ENCODE measurements around the gene FANCF.
"Not testable (repeated sequence)": the region's sequence is repeated elsewhere in the genome, so short reads cannot be mapped to it uniquely, and the experiment has no call there.

FANCF gene, protein sequence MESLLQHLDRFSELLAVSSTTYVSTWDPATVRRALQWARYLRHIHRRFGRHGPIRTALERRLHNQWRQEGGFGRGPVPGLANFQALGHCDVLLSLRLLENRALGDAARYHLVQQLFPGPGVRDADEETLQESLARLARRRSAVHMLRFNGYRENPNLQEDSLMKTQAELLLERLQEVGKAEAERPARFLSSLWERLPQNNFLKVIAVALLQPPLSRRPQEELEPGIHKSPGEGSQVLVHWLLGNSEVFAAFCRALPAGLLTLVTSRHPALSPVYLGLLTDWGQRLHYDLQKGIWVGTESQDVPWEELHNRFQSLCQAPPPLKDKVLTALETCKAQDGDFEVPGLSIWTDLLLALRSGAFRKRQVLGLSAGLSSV

DNA sequence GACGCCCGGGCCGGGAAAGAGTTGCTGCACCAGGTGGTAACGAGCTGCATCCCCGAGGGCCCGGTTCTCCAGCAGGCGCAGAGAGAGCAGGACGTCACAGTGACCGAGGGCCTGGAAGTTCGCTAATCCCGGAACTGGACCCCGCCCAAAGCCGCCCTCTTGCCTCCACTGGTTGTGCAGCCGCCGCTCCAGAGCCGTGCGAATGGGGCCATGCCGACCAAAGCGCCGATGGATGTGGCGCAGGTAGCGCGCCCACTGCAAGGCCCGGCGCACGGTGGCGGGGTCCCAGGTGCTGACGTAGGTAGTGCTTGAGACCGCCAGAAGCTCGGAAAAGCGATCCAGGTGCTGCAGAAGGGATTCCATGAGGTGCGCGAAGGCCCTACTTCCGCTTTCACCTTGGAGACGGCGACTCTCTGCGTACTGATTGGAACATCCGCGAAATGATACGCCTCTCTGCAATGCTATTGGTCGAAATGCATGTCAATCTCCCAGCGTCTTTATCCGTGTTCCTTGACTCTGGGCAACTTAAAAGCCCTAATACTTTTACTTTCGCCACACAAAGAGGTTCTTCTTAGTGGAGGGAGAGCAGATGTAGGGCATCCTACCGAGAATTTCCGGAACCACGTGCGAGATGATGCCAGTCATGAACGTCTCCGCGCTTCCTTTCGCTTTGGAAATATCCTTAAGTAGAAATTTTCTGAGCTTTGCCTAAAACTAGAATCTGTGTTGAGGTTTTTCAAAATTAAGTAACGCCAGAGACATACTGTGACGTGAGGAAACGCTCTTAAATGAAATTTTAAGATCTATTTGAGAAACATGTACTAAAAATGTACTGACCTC is at the start of gene FANCF:
FANCF (minus strand) TSS at position 376 of the 840 bp plus-strand sequence; CDS start at position 363, 13 bp downstream.
- peak; percentile 96 for DNase-seq

DNA sequence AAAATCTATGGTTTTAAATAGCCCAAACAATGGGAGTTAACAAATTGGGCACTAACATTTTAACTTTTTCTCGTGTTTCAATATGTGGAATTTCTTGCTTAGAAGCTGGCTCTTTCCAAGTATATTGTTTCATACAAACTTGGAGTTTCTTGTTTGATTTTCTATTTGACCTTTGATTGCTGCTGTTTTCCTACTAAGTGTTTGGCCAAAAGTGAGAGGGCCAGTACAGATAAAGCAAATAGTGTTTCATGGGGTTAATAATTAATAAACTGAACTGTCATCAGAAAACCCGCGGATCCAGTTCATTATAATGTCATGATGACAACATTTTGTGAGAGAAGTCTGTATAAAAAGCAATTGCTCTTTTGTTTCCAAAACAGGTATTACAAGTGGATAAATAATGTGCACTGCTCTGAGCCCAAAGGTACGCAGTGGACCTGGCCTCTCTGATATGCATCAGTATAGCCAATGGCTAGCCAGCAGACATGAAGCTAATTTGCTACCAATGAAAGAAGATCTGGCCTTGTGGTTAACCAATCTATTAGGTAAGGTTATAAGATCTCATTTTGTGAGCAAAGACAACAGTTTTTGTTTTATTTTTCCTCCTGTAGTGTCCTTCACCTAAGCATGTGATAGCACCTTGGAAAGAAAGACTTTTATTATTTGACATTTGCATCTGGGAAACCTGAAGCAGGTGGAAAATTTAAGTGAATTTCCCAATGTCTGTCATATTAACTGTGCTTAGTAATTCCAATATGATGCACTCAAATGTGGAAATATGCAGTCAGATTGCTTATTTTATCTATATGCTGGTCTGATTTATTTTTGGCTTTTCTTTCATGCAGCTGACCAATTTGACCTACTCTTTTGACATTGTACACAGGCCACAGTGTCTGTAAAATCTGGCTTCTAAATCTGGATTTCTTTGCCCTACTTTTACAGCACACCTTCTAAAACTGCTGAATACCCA is 49.1 kb upstream of the FANCF start:
- DNase-seq: no peak

DNA sequence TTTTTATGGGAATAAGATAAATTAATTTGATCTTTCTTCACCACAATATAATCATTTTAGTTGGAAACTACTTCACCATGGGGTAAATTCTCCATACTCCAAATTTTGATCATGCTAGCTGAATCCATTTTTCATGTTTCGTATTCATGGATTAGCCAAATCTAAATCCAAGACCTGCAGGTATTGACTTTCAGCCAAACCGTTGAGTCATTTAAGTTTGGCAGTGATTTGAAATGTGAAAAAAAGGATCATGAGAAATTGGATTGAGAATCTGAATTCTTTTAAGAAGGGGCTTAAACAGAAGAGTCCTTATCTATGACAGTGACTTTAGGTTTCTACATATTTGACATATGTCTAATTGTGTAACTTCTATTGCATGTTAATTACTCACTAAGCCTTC is 46.1 kb upstream of the FANCF start:
- DNase-seq: no peak

DNA sequence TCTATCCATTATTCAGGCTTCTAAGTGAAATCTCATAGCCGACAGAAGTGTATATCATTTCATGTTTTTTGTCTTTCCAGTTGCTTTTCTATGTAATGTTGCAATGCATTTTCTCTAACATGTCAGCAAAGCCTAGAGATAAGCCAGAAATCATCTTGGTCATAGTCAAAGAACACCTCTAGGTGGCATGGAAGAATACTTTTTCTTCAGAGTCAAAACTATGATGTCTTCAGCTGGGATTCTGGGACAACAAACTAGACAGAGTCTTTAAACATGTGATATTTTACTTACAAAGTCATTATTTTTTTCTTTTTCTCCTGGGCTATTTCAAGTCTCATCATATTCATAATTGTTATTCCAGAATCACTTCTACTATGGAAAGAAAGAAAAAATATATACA is 45.2 kb upstream of the FANCF start:
- DNase-seq: no peak

DNA sequence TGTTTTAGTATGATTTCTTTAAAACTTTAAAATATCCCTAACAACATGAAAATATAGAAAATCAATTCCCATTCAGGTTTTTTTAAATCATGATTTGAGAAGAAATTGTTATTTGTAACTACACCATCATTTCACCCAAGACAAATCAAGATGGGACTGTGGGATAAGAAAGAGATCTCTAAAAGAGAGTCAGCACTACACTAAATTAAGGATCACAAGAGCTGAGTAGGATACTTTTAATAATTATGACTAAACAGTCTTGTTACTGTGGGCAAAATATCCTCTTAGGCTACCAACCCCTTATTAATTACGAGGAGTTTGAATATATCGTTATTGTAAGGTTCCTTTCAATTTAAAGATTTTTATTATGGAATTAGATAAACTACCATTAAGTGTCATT is 43.7 kb upstream of the FANCF start:
- no peak for DNase-seq

DNA sequence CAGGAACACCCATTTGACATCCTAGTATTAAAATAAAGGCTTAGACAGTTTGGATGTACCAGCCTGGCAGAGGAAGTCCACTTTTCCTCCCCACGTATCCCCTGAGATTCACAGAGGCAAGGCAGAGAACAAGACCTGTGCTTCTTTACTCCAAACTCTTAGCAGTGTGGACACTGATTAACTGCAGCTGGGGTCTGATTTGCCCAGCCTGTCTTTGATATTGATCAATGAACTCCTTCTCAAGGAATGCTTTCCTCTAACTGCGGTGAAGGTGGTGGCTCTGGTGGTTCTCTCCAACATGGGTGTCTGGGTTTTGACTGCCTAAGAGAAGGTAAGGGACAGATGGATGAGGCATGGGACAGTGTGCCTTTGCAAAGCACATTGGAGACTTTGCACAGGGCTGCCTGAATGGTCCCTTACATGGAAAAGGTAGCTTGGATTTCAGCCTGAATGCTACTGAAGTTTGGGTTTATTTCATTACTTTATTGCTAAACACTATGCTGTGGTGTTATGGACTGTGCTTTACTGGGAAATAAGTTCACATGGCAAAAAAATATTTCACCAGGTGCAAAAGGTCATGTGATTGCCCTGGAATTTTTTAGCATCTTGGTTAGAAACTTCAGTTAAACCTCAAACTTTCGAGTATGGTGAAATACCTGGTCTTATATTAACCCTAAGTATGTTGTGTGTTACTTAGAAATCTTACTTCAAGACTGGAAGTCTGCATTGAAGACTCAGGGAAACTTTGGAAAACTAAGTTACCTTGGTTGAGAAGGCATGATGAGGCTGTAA is 42.6 kb upstream of the FANCF start:
- no peak for DNase-seq

DNA sequence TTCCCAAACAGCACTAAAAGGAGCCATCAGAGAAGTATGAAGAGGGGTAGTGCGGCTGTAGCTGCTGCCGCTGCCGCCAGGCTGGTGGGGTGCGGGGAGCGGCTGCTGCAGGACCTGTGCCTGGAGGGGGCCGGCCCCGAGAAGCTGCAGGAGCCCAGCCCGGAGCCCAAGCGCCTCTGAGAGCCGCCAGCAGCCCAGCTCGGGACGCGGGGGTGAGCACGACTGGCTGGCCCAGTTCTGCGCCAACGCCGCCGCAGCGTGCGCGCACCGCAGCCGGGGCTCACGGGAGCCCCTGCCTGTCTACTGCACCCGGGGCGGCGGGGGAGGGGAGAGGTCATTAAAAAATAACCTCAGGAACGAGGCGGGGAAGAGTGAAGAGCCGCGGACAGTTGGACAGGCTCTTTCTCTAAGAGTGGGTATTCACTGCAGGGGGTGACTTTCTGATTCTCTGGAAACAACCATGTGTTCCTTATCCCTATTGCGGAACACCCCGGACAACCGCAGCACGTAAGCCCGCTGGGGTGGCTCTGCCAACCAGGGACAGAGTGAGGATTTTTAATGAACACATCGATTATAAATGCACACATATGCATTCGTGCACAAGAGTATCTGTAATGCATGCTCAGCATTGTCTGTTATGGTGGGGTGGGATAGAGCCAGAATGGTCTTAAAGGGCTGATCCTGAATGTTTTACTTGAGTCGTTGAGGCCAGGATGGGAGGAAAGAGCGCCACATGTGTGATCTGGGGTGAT is 41.2 kb upstream of the FANCF start:
- no peak for DNase-seq

DNA sequence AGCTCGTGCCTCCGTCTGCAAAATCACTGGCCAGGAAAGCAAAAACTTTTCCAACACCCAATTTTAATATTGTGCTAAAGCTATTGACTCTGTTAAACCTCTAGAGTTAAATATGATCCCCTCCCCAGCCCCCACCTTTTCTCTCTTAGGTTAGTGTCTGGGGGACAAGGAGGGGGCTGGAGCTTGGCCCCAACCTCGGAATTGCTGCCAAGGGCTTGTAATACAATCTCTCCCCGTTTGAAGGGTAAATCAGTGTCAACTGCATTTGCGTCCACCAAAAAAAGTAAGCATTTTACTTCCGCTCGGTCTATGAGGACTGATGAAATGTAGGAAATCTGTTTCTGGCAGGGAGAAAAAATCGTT is 40.7 kb upstream of the FANCF start, which contains the start of gene GAS2:
GAS2 (plus strand) TSS at position 287 of the 363 bp plus-strand sequence. CDS start 8,259 bp downstream, outside the sequence.
- DNase-seq: no peak

DNA sequence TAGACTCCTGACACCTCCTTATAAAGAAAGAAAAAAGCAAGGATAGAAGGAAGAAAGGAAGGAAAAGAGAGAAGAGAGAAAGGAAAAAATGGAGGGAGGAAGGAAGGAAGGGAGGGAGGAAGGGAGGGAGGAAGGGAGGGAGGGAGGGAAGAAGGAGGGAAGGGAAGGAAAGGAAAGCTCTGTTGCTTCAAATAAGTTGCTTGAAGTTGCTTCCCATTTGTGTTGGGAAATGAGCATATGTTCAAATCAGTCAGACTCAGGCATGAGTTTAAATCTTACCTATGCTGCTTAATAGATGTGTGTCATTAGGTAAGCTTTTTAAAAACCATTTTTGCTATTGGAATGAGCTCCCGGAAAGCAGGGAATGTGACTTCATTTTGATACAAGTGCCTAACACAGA is 34.2 kb upstream of the FANCF start:
- no peak for DNase-seq

DNA sequence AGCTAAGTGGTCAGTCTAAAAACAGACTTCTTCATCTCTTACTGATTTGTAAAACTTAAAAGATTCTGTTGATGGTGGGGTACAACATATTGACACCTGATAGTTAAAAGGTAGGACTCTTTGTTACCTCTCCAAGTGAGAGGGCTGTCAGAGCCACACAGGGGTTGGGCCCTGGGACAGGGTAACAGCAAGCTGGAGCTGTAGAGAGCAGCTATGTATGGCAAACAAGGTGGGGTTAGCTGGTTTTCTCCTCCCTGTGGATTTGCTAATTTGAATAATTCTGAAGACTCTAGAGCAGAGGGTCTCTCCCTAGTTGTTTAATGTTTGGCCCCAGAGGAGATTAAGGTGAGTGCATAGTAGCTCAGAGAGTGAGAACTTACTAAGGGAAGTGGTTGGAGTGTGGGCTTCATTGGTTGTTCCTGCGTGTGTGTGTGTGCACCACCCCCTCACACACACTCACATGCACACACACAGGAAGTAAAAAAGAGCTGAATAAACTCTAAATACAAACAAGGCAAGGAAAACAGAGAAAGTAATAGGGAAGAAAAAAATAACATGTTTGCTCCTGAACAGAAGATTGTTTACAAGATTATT is 31.6 kb upstream of the FANCF start:
- DNase-seq: no peak

DNA sequence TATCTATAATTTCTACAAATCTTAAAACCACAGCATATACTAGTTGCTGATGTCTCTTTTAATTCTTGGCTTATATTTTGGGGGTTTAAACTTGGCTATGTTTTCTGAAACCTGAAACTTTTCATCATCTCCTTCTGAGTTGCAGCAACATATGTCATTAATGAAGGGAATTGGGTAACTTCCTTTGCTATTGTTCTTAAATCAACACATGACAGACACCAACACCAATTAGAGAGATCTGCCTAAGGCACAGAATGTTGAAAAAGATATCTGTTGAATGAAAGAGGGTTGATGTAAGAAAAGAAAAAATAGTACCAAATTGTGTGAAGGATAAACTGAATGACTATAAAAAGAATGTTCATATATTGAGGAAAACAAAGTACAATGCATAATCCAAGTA is 30.5 kb upstream of the FANCF start:
- DNase-seq: no peak

DNA sequence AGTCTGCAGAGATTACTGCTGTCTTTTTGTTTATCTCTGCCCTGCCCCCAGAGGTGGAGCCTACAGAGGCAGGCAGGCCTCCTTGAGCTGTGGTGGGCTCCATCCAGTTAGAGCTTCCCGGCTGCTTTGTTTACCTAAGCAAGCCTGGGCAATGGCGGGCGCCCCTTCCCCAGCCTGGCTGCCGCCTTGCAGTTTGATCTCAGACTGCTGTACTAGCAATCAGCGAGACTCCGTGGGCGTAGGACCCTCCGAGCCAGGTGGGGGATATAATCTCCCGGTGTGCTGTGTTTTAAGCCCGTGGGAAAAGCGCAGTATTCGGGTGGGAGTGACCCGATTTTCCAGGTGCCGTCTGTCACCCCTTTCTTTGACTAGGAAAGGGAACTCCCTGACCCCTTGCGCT is 26.7 kb upstream of the FANCF start:
- not testable (repeated sequence) for DNase-seq

DNA sequence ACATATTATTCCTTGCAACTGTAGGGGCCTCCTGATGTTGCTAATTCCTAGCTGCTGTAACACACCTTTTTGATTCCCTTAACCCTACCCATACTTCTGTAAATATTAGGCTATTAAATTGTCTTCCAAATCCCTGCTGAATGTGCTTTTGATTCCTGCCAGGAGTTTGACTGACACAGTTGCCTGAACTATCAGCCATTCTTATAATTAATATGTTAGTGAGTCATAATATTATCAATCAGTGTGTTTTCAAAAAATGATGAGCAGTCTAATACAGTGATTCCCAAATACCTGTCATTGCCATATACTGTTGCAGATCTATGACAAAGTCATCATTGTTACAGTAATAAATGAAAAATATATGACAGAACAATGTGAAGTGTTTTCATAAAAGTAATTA is 15.9 kb upstream of the FANCF start:
- no peak for DNase-seq

DNA sequence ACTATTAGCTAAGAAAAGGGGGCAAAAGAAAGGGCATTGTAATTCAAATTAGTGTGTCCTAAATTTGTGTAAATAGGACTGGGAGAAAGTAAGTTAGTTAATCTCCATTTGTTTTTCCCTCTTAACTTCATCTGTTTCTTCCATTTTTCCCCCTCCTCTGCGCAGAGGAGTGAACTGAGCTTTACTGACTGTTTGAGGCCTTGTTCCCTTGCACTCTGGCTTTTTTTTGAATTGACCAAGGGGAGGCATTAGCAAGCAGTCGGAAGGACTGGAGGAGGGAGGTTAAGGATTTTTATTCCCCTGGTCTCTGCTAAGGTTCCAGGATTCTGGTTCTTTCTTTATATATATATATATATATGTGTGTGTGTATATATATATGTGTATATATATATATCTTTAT is 15.2 kb upstream of the FANCF start:
- DNase-seq: no peak

DNA sequence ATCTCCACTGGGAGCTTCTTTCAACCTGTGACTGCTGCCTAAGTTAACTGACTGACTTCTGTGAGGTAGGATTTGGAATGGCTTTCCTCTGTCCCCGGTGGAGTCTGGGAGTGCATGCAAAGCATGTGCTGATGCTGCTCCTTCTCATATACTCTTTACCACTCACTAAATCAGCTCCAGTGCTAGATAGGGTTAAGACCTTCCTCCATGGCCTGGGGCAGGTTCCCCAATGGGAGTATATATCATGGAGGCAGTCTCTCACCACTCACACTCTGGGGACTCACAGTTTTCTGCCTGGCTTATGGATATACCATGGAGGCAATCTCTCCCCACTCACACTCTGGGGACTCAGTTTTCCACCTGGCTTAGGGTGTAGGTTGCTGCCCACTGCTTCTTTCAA is 10.1 kb upstream of the FANCF start:
- DNase-seq: no peak

DNA sequence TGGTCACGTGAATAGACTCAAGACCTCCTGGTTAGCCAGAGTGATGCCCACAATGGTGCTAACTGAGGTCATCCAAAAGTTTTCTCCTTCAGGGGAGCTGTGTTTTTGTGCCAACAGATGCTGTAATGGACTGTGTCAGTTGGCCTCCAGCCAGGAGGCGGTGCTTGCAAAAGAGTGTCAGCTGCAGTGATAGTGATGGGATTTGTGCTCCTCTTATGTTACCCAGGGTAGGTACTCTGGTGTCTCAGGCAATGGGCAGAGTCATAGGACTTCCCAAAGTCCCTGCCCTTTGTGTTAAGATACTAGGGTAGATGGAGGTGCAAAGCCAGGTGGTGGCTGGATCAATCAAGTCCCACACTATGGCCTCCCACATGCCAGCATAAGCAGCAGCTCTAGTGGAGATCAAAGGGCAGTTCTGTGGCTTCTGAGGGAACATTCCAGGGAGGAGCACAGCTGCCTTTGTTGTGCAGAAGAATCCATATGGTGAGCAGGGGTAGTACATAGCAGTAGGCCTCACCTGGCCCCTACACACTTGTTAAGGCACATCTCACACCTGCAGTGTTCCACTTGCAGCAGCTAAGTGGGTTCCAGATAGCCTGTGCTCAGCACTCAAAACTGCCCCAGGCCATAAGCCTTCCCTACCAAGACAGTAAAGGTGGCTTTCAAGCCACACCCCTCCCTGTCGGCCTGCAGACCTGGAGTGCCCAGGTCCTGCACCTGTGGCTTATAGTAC is 9.4 kb upstream of the FANCF start:
- DNase-seq: peak; percentile 16

DNA sequence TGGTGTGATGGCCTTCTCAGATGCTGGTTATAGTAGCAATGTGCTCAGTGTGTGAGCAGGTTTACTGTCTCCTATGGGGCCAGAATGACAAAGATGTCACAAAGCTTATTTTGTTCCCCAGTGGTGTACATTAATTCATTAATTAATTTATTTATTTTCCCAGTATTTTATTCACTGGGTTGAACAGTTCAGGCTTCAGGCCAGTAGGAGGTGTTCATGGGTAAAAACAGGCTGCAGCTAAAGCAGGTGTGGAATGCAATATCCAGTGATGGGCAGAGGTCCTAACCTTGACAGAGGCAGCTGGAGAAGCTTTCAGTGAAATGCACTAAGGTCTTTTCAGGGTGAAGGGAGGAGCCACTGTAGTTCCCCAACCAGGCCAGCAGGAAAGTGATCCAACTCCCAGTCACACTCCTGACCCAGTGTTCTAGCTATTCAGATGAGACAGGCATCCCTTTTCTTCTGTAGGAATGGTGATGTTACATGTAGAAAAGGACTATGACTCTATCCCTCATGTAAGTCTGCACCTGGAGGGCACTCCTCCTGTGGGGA is 7.8 kb upstream of the FANCF start:
- no peak for DNase-seq

DNA sequence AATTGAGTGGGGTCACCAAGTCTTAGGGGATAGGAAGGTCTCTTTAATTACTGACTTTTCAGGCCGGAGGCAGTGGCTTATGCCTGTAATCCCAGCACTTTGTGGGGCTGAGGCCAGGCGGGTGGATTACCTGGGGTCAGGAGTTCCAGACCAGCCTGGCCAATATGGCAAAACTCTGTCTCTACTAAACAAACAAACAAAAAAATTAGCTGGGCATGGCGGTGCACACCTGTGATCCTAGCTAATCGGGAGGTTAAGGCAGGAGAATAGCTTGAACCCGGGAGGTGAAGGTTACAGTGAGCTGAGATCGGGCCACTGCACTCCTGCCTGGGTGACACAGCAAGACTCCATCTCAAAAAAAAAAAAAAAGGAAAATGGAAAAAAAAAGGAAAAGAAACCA is 1.8 kb upstream of the FANCF start:
- no peak for DNase-seq

DNA sequence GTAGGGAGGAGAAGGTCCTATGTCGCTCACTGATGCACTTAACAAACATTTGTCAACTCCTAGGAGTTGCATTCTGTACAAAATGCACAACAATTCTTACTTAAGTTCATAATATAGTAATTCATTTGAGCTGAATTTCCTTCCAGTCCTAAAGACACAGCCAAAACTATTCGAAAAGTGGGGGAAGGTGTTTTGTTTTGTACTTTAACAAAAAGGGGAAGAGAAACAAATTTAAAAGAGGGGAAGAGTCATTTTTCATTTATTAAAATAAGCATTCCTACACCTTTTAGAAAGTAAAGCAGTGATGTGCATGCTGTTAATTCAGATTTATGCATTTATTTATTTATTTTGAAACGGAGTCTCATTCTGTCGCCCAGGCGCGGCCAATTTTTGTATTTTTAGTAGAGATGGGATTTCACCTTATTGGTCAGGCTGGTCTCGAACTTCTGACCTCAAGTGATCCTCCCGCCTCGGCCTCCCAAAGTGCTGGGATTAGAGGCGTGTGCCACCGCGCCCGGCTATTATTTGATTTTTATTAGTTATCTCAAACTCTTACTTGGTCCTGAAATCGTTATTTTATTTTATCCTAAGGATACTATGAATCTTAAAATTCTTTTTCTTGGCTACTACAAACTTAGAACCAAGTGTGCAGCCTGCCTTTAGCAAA is 1.1 kb upstream of the FANCF start:
- DNase-seq: no peak
